Psoas muscle (tissue), 8 donors: ENCODE results near the gene ABCG2. TPM values are rescaled to one million over a fixed set of nuclear protein-coding genes. Genes with fewer than 3 reads are reported as not detected.

Source experiments
- ATAC-seq, 4 donors: fragments of 200-7000 bp; cut with Tn5 transposase; one replicate each; pipeline ENCODE4 v1.9.1; 2020; ENCODE audit warnings: moderate library complexity in 3 of 4, mild to moderate bottlenecking in 2 of 4
- DNase-seq, 2 donors: peaks; one replicate each; pipeline ENCODE4 v3.0.0-alpha.2; 2020
- H3K27ac ChIP-seq: fragments of 200-600 bp; one replicate; pipeline ENCODE4 v1.8.0; 2022
- H3K27me3 ChIP-seq, 3 donors: fragments of 200-600 bp in 1 of 3; one replicate each; pipeline versions ENCODE4 v1.6.1 to v1.8.0; 2013 to 2022; ENCODE audit warnings: low read length in 2 of 3, mild to moderate bottlenecking in 2 of 3, moderate library complexity in 1 of 3; ENCODE audit not compliant: insufficient read depth in 3 of 3
- H3K36me3 ChIP-seq, 2 donors: fragments of 200-600 bp in 1 of 2; one replicate each; pipeline versions ENCODE4 v1.6.1 to v1.8.0; 2013 to 2022; ENCODE audit warnings: low read depth in 1 of 2, mild to moderate bottlenecking in 1 of 2, moderate library complexity in 1 of 2; ENCODE audit not compliant: insufficient read depth in 1 of 2
- H3K4me1 ChIP-seq: fragments of 200-600 bp; one replicate; pipeline ENCODE4 v1.8.0; 2022
- H3K4me3 ChIP-seq: fragments of 200-600 bp; one replicate; pipeline ENCODE4 v1.8.0; 2022; ENCODE audit warnings: mild to moderate bottlenecking
- H3K9me3 ChIP-seq: fragments of 200-600 bp; one replicate; pipeline ENCODE4 v1.8.0; 2022
- WGBS, 3 donors: extraction: QIAGEN DNeasy Blood & Tissue Kit; methylation state at CpG; one replicate each; pipeline versions ENCODE4 v1.1.6 to v1.1.7; 2013; 5-methylcytosine and 5-hydroxymethylcytosine counted together
- intact Hi-C, 2 donors: fragments of 100-400 bp; cut with DNase I; formaldehyde crosslinking; loops; one replicate each; pipeline versions ENCODE4 v1.11.0 to v1.14.2; 2022
- polyA plus RNA-seq, 3 donors: library from polyadenylated mRNA; stranded (reverse); fragments of 200-250 nt; gene quantifications; one replicate each; pipeline ENCODE4 v1.2.3, GENCODE V29; 2013
- total RNA-seq, 4 donors: library from RNA; stranded (reverse); fragmentation: NEBNext Ultra II Directional in 2 of 4; extraction: Animal tissue kit (Norgen Biotek cat#: 25700) in 2 of 4; gene quantifications; one replicate each; pipeline versions ENCODE4 v1.2.1 to v1.2.4, GENCODE V29; 2021 to 2023
- TF ChIP-seq, protein P1 (sequence below): fragments of 200-600 bp; IDR thresholded peaks from one replicate; pipeline ENCODE4 v1.8.0; 2022; ENCODE audit warnings: antibody characterized with exemption
- donor health status: healthy with polysubstance abuse.
- donor health status: DM: no; HTN: no; CAD: no; lungs with moderate emphysema.
- donor health status: Bipolar disorder and iron deficiency.
- donor health status: healthy.
- donor health status: DM: yes; HTN: yes; CAD: no.
- donor health status: DM: no; HTN: no; CAD: no.
- donor health status: DM: no; HTN: no; CAD: no.
- donor health status: DM: yes; HTN: yes; CAD: no.

The ABCG2 gene
- total and polyA plus RNA-seq, 7 donors, result 0.09 to 1.8 (median 0.19) TPM

DNA sequence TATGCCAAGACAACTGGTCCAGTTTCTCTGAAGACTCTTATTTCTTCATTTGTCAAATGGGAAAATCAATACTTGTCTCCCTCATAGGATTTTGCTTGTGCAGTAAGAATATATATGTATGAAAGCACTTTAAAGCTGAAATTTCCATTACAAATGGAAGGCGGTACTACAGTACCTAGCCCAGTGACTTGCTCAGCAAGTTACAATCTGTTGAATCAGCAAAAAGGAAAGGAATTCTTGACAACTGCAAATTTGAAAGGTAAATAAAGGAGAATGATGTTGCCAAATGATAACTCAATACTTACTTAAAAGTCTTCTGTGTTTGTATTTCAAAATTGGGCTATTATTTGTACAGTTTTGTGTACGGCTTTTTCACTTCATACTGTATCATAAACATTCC, 79.9 kb downstream of the ABCG2 start:
- H3K4me1 ChIP-seq, result no peaks in the 10 kb centered on the region
- no peaks in the 10 kb centered on the region for H3K9me3 ChIP-seq
- 72 to 99% (median 96%) methylated on average over 2 of the region's 2 CpGs for WGBS, 3 donors
- H3K4me3 ChIP-seq, result no peak overlapping the region
- intact Hi-C loops, result no loop called here
- DNase-seq, result no peak
- ATAC-seq, result no peak
- no peaks in the 10 kb centered on the region for H3K27me3 ChIP-seq
- TF ChIP-seq, protein P1, sequence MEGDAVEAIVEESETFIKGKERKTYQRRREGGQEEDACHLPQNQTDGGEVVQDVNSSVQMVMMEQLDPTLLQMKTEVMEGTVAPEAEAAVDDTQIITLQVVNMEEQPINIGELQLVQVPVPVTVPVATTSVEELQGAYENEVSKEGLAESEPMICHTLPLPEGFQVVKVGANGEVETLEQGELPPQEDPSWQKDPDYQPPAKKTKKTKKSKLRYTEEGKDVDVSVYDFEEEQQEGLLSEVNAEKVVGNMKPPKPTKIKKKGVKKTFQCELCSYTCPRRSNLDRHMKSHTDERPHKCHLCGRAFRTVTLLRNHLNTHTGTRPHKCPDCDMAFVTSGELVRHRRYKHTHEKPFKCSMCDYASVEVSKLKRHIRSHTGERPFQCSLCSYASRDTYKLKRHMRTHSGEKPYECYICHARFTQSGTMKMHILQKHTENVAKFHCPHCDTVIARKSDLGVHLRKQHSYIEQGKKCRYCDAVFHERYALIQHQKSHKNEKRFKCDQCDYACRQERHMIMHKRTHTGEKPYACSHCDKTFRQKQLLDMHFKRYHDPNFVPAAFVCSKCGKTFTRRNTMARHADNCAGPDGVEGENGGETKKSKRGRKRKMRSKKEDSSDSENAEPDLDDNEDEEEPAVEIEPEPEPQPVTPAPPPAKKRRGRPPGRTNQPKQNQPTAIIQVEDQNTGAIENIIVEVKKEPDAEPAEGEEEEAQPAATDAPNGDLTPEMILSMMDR, result no peak
- peaks cover 0 to 35% of the 10 kb centered on the region in 2 donors for H3K36me3 ChIP-seq
- no peak overlapping the region for H3K27ac ChIP-seq

DNA sequence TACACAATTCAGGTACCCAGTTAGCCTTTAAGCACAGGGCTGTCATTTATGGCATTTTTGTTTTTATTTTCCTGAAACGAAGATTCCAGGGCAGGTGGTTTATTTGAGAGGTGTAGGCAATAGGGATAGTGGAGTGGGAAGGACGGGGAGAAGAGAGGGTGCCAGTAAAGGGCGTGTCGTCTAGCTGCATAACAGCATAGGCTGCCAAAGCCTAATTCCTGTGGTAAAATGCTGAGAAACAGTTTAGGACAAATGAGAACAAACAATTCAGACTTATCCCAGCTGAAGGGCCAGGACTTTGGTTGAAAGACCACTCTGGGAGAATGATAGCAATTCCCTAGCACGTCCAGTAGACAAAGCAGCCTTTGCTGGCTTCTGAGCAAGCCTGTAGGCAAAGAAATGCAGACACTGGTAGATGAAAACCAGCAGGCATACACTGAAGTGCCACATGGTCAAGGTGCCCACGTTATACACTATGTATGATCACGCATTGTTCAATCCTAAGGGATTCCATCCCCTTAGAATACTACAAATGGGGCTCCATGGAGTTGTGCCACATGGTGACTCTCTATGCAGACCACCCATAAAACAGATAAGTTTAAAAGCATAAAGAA, 80.4 kb downstream of the ABCG2 start:
- Histone ChIP-seq H3K4me1 (no peaks in the 10 kb centered on the region), H3K27ac (no peak overlapping the region), H3K4me3 (no peak overlapping the region), H3K9me3 (no peaks in the 10 kb centered on the region), H3K27me3 (no peaks in the 10 kb centered on the region), H3K36me3 (peaks cover 0 to 35% of the 10 kb centered on the region in 2 donors)
- ATAC-seq, result no peak
- TF ChIP-seq, protein P1, result no peak
- 64 to 81% (median 76%) methylated on average over 7 of the region's 7 CpGs for WGBS, 3 donors
- no peak for DNase-seq
- intact Hi-C loops, result no loop called here

DNA sequence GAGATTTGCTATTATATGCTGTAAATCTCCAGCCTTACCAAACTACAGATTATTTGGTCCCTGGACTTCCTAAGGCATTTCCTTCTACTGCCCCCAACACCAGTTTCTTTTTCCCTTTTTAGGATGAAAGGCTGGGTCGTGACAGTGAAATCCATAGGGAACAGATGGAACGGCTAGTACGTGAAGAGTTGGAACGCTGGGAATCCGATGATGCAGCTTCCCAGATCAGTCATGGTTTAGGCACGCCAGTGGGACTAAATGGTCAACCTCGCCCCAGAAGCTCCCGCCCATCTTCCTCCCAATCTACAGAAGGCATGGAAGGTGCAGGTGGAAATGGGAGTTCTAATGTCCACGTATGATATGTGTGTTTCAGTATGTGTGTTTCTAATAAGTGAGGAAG, 83.1 kb downstream of the ABCG2 start:
- H3K4me1 ChIP-seq, result no peaks in the 10 kb centered on the region
- no peak overlapping the region for H3K27ac ChIP-seq
- H3K4me3 ChIP-seq, result no peak overlapping the region
- H3K36me3 ChIP-seq, result peaks cover 6 to 56% of the 10 kb centered on the region in 2 donors
- H3K27me3 ChIP-seq, result no peaks in the 10 kb centered on the region
- TF ChIP-seq, protein P1, result no peak
- DNase-seq (no peak), ATAC-seq (no peak)
- intact Hi-C loops, result no loop called here
- whole genome bisulfite sequencing, 3 donors, result 71 to 73% (median 71%) methylated on average over 9 of the region's 9 CpGs
- peaks cover 12% of the 10 kb centered on the region for H3K9me3 ChIP-seq

DNA sequence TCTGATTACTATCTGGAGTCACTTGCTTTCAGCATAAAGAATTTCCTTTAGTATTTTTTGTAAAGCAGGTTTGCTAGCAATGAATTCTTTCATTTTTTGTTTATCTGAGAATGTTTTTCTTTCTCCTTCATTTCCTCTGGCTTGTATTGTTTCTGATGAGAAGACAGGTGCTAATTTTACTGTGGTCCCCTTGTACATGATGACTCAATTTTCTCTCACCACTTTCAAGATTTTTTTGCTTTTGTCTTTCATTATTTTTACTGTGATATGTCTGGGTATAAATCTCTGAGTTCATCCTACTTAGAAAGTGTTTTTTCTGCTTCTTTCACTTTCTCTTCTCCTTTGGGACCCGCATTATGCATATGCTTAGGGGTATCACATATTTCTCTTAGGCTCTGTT, 88.4 kb downstream of the ABCG2 start:
- intact Hi-C loops, result no loop called here
- H3K9me3 ChIP-seq, result peaks cover 20% of the 10 kb centered on the region
- TF ChIP-seq, protein P1, result no peak

DNA sequence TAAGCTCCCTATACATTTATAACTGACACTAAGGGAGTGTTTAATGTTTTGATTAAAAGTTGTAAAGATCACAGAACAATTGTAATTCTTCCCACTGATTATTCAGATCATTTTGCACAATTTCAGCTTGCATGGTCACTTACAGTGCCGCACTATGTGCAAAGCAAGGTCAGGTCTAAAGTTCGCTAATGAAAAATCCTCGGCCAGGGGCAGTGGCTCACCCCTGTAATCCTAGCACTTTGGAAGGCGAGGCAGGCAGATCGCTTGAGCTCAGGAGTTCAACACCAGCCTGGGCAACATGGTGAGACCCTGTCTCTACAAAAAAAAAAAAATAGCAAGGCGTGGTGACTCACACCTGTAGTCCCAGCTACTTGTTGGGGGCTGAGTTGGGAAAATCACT, 94.0 kb downstream of the ABCG2 start:
- no peak overlapping the region for H3K27ac ChIP-seq
- DNase-seq, result no peak
- no peak overlapping the region for H3K4me3 ChIP-seq
- H3K4me1 ChIP-seq, result no peaks in the 10 kb centered on the region
- peaks cover 8% of the 10 kb centered on the region for H3K9me3 ChIP-seq
- TF ChIP-seq, protein P1, result no peak
- intact Hi-C loops, result no loop called here
- H3K27me3 ChIP-seq, result no peaks in the 10 kb centered on the region
- H3K36me3 ChIP-seq, result peaks cover 0 to 74% of the 10 kb centered on the region in 2 donors
- no peak for ATAC-seq
- 85 to 96% (median 86%) methylated on average over 6 of the region's 6 CpGs for WGBS, 3 donors

More for the DNA sequence above, 88.4 kb downstream of the ABCG2 start:
- Histone ChIP-seq H3K4me3 (no peak overlapping the region), H3K27ac (no peak overlapping the region), H3K4me1 (no peaks in the 10 kb centered on the region), H3K27me3 (no peaks in the 10 kb centered on the region), H3K36me3 (peaks cover 6 to 75% of the 10 kb centered on the region in 2 donors)
- no peak for DNase-seq
- 100% methylated on average over 1 of the region's 1 CpG for WGBS, 3 donors
- no peak for ATAC-seq
